Ectodermal cell (in vitro differentiated cells): Measurements from ENCODE around the gene OTOG.

Source experiments
- H3K27ac ChIP-seq: 2 replicates; pipeline ENCODE4 v1.7.0; 2013; ENCODE audit warnings: mild to moderate bottlenecking, low read depth, low read length; ENCODE audit not compliant: insufficient read depth, poor library complexity, severe bottlenecking
- H3K27me3 ChIP-seq: 2 replicates; pipeline ENCODE4 v1.7.0; 2013; ENCODE audit warnings: mild to moderate bottlenecking, low read length; ENCODE audit not compliant: insufficient read depth, control insufficient read depth, poor library complexity, severe bottlenecking
- H3K36me3 ChIP-seq: one replicate; pipeline ENCODE4 v1.7.0; 2013; ENCODE audit warnings: low read length; ENCODE audit not compliant: control insufficient read depth, insufficient read depth
- H3K4me1 ChIP-seq: one replicate; pipeline ENCODE4 v1.7.0; 2013; ENCODE audit warnings: low read length; ENCODE audit not compliant: control insufficient read depth, insufficient read depth
- H3K4me3 ChIP-seq: 2 replicates; pipeline ENCODE4 v1.7.0; 2013; ENCODE audit warnings: low read depth, low read length, control low read depth; ENCODE audit not compliant: insufficient read depth
- H3K9me3 ChIP-seq: 2 replicates; pipeline ENCODE4 v1.7.0; 2013; ENCODE audit warnings: mild to moderate bottlenecking, low read length, moderate library complexity; ENCODE audit not compliant: control insufficient read depth
- WGBS, 2 experiments: methylation state at CpG; one replicate each; pipeline ENCODE4 v1.1.7; 2013; ENCODE audit warnings: missing lambda C conversion rate in 2 of 2; 5-methylcytosine and 5-hydroxymethylcytosine counted together

Gene OTOG

DNA sequence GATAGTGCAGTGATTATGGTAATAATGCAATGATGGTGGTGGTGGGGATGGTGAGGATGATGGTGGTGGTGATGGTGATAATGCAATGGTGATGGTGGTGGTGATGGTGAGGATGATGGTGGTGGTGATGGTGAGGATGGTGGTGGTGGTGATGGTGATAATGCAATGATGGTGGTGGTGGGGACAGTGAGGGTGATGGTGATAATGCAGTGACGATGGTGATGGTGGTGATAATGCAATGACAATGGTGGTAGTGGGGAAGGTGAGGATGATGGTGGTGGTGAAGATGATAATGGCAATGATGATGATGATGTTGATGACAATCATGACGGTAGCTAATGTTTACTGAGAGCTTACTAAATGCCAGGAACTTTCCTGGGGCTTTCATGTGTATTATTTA lies 92.7 kb downstream of the OTOG start:
- H3K9me3 ChIP-seq = no peaks in the 10 kb centered on the region
- 93% methylated on average over 2 of the region's 2 CpGs for WGBS, 2 experiments
- H3K27ac ChIP-seq = no peak overlapping the region
- H3K27me3 ChIP-seq = no peaks in the 10 kb centered on the region
- H3K4me1 ChIP-seq = no peaks in the 10 kb centered on the region
- no peaks in the 10 kb centered on the region for H3K36me3 ChIP-seq
- no peak overlapping the region for H3K4me3 ChIP-seq

DNA sequence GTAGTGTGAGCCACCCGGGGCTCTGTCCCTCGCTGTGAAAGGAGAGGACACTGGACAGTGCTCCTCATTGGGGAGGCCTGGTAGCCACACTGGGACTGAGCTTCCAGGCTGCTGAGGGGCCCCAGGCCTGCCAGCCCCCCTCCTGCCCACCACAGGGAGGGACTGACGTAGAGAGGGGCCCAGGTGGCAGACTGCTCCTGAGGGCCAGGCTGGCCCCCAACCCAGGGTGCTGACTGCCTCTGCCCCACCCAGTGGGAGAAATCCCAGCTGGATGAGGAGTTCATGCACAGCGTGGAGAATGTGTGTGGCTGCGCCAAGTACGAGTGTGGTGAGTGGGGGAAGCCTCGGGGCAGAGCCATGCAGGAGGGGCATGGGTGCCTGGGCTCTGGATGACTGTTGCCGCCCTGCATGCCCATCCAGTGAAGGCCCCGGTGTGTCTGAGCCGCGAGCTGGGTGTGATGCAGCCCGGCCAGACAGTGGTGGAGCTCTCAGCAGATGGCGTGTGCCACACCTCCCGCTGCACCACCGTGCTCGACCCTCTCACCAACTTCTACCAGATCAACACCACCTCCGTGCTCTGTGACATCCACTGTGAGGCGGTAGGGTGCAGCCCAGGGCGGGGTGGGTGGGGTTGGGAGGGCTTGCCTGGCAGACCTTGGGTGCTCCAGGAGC lies 93.6 kb downstream of the OTOG start:
- Histone ChIP-seq H3K27me3 (no peaks in the 10 kb centered on the region), H3K4me3 (no peak overlapping the region), H3K4me1 (no peaks in the 10 kb centered on the region), H3K9me3 (no peaks in the 10 kb centered on the region), H3K27ac (no peak overlapping the region), H3K36me3 (no peaks in the 10 kb centered on the region)
- 89 to 91% methylated on average over 19 of the region's 19 CpGs for WGBS, 2 experiments

GRCh38 chr11:17641792-17642350 lies 94.8 kb downstream of the OTOG start:
- no peaks in the 10 kb centered on the region for H3K36me3 ChIP-seq
- no peaks in the 10 kb centered on the region for H3K9me3 ChIP-seq
- WGBS, 2 experiments = 95% methylated on average over 17 of the region's 17 CpGs
- H3K27me3 ChIP-seq = no peaks in the 10 kb centered on the region
- no peak overlapping the region for H3K4me3 ChIP-seq
- H3K27ac ChIP-seq = no peak overlapping the region
- H3K4me1 ChIP-seq = no peaks in the 10 kb centered on the region

GRCh38 chr11:17642370-17642769 lies 95.3 kb downstream of the OTOG start:
- no peaks in the 10 kb centered on the region for H3K36me3 ChIP-seq
- WGBS, 2 experiments = 92% methylated on average over 4 of the region's 4 CpGs

GRCh38 chr11:17642980-17643379 lies 95.9 kb downstream of the OTOG start:
- H3K4me3 ChIP-seq = no peak overlapping the region
- H3K4me1 ChIP-seq = no peaks in the 10 kb centered on the region
- no peaks in the 10 kb centered on the region for H3K27me3 ChIP-seq
- no peak overlapping the region for H3K27ac ChIP-seq
- 91 to 95% methylated on average over 6 of the region's 6 CpGs for WGBS, 2 experiments
- H3K36me3 ChIP-seq = no peaks in the 10 kb centered on the region
- H3K9me3 ChIP-seq = no peaks in the 10 kb centered on the region

More at GRCh38 chr11:17642370-17642769, 95.3 kb downstream of the OTOG start:
- H3K9me3 ChIP-seq = no peaks in the 10 kb centered on the region
- H3K27ac ChIP-seq = no peak overlapping the region
- no peaks in the 10 kb centered on the region for H3K27me3 ChIP-seq
- no peak overlapping the region for H3K4me3 ChIP-seq
- H3K4me1 ChIP-seq = no peaks in the 10 kb centered on the region

- H3K9me3 ChIP-seq = no peaks in the 10 kb centered on the region
- WGBS, 2 experiments = 86 to 87% methylated on average over 14 of the region's 14 CpGs
- H3K4me3 ChIP-seq = no peak overlapping the region
- H3K36me3 ChIP-seq = no peaks in the 10 kb centered on the region
- H3K27ac ChIP-seq = no peak overlapping the region
- H3K27me3 ChIP-seq = no peaks in the 10 kb centered on the region
- H3K4me1 ChIP-seq = no peaks in the 10 kb centered on the region
Observed at GRCh38 chr11:17643506-17644405, 96.7 kb downstream of the OTOG start.

DNA sequence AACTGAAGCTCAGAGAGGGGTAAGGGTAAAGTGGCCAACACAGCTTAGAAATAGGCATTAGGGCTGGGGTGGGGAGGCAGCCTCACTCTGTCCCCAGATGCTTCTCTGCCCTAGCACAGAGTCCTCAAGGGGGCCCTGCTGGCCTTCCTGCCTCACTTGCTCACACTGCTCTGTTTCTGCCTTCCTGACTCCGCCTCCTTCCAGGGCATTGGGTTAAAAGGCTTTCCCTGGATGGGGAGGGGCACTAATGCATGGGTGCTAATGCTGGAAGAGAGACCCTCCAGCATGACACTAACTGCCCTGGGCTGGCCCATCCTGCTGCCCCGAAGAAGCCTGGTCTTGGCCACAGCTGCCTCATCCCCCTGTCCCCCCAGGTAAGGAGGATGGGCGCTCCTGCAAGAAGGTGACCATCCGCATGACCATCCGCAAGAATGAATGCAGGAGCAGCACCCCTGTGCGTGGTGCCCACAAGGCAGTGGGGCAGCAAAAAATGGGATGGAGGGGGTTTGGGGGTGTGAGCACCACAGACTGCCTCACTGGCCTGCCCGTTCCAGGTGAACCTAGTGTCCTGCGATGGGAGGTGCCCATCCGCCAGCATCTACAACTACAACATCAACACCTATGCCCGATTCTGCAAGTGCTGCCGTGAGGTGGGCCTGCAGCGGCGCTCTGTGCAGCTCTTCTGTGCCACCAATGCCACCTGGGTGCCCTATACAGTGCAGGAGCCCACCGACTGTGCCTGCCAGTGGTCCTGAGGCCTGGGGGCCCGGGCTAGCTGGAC lies 98.3 kb downstream of the OTOG start:
- WGBS, 2 experiments = 95 to 96% methylated on average over 15 of the region's 15 CpGs
- Histone ChIP-seq H3K27ac (no peak overlapping the region), H3K4me1 (no peaks in the 10 kb centered on the region), H3K36me3 (no peaks in the 10 kb centered on the region), H3K4me3 (no peak overlapping the region), H3K9me3 (no peaks in the 10 kb centered on the region), H3K27me3 (peaks cover 2% of the 10 kb centered on the region)

GRCh38 chr11:17646451-17647145 lies 99.5 kb downstream of the OTOG start:
- no peaks in the 10 kb centered on the region for H3K36me3 ChIP-seq
- 65 to 67% methylated on average over 8 of the region's 8 CpGs for WGBS, 2 experiments
- no peaks in the 10 kb centered on the region for H3K4me1 ChIP-seq
- H3K4me3 ChIP-seq = no peak overlapping the region
- no peak overlapping the region for H3K27ac ChIP-seq
- peaks cover 11% of the 10 kb centered on the region for H3K27me3 ChIP-seq
- no peaks in the 10 kb centered on the region for H3K9me3 ChIP-seq

GRCh38 chr11:17648528-17648927 lies 101.5 kb downstream of the OTOG start:
- Histone ChIP-seq H3K4me1 (no peaks in the 10 kb centered on the region), H3K27me3 (peaks cover 11% of the 10 kb centered on the region), H3K27ac (no peak overlapping the region), H3K4me3 (no peak overlapping the region), H3K36me3 (no peaks in the 10 kb centered on the region), H3K9me3 (no peaks in the 10 kb centered on the region)
- WGBS, 2 experiments = 77% methylated on average over 4 of the region's 4 CpGs
